ENCODE measurements around the gene KHK.

GRCh38 chr2:27137322-27137935 lies 50.9 kb downstream of the KHK start:
- TF ChIP-seq CTCF (IDR thresholded peaks at IDR 0.05) (no peak), POLR2A (IDR thresholded peaks at IDR 0.05) (no peak), POLR2AphosphoS5 (IDR thresholded peaks at IDR 0.05) (no peak)
